Activated T-cell treated with anti-CD3 and anti-CD28 coated beads for 48 hours (primary cell): ENCODE results near the gene DDAH2.

Source experiments
- DNase-seq: peaks from one replicate; pipeline ENCODE4 v3.0.0-alpha.2; 2020; ENCODE audit warnings: low read depth

DDAH2 gene, protein sequence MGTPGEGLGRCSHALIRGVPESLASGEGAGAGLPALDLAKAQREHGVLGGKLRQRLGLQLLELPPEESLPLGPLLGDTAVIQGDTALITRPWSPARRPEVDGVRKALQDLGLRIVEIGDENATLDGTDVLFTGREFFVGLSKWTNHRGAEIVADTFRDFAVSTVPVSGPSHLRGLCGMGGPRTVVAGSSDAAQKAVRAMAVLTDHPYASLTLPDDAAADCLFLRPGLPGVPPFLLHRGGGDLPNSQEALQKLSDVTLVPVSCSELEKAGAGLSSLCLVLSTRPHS

DNA sequence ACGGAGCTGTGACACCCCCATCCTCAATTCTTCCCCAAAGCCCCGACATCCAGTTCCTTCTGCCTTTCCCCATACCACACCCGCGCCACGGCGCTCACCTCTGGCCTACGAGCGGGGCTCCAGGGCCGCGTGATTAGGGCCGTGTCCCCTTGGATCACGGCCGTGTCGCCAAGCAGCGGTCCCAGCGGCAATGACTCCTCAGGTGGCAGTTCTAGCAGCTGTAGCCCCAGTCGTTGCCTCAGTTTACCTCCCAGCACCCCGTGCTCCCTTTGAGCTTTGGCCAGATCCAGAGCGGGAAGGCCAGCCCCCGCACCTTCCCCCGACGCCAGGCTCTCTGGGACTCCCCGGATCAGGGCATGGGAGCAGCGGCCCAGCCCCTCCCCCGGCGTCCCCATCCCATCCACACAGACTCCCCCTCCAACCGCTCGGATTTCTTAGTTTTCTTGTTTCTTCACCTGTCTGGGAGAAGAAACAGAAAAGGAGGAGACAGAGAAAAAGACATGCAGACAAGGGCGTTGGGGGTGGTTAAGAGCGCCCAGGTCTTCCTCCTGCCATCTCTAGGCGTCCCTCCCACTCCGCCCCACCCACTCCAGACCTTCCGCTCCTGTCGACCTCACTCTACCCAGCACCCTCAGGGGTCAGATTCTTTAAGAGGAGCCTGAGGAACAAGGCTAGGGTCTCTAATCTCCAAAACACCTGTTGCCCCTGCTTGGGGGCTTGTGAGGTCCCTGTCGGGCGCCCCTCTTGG lies at the start of gene DDAH2:
Gene DDAH2, minus strand, starts transcription at position 533 of the 748 bp plus-strand sequence. Its CDS starts 138 bp downstream, at position 395.
- DNase-seq: no peak

DNA sequence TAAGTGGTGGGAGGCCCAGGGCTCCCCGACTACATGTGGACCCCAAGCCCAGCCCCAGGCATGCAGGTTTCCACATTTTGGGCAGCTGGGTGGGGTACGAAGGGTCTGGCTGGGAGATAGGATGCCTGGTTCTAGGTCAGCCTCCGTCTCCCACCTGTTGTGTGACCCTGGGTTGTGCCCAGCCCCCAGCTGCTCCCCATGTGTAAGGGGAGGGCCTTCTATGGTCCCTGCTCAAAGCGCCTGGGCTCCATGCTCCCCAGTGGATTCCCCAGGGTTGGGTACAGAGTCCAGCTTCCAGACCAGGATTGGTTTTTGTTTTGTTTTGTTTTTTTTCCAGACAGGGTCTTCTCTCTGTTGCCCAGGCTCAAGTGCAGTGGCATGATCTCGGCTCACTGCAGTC lies 49.1 kb upstream of the DDAH2 start:
- no peak for DNase-seq

DNA sequence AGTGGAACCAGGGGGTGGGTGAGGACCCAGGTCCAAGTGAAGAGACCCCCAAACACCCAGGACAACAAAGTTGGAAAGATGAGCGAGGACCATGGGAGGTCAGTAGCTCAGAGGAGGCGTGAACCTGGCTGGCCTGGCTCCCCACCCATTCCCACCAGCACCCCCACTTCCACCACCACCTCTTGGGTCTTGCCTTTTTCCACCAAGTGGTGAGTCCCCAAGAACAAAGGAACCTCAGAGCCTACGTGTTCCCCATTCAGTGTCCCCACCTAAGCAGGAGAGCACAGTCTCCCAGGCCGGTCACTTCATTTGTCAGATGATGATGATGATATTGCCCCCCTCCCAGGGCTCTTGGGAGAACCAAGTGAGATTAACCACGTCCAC lies 48.6 kb upstream of the DDAH2 start:
- no peak for DNase-seq

DNA sequence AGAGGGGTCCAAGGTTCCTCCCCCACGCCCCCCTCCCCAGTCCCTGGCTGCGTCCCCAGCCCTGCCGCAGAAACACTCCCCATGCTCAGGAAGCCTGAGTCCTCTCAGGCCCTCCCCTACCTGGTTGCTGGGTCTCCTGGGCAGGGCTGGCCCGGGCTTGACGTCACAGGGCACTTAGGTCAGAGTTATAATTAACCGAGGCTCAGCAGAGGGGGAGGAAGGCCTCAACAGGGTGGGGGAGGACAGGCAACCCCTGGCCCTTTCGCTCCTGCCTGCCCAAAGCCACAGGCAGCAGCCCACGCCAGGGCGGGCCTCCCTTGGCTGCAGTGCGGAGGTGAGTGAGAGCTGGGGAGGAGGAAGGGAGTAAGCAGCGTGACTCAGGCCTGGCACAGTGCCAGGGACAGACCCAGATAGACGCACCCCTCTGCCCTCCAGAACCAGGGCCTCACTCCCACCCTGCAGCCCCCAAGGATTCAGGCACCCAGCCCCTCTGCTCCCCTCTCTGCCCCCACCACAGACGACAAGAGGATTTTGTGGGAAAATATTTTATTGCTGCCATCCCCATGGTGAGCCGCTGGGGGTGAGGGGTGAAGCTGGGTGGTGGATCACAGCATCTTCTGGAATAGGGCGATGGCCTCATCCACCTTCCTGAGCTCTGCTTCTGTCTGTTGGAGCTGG lies 48.0 kb upstream of the DDAH2 start, which contains the start of gene VWA7:
Gene VWA7, minus strand, starts transcription at position 340 of the 678 bp plus-strand sequence. CDS start 549 bp downstream, outside the sequence.
- DNase-seq: peak; percentile 75

DNA sequence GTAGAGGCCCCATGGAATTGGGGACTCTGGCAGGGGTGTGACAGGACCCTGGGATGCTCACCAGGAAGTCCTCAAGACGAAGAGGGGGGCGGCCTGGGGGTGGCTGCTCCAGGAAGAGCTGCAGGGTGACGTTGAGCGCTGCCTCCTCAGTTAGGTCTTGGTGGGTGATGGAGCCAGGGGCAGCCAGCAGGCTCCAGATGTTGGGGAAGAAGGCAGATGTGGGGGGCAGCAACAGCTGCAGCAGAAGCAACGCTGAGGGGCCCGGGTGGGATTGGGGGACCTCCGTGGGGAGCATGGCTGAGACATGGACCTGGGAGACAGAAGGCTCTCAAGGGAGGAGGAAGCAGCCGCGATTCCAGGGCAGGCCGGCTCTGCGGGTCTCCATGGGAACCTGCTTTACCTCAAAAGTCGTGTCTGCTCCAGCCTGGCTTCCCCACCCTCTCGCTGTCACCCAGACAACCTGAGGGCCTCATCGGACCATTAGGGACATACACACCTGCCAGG lies 47.4 kb upstream of the DDAH2 start:
- DNase-seq: no peak

DNA sequence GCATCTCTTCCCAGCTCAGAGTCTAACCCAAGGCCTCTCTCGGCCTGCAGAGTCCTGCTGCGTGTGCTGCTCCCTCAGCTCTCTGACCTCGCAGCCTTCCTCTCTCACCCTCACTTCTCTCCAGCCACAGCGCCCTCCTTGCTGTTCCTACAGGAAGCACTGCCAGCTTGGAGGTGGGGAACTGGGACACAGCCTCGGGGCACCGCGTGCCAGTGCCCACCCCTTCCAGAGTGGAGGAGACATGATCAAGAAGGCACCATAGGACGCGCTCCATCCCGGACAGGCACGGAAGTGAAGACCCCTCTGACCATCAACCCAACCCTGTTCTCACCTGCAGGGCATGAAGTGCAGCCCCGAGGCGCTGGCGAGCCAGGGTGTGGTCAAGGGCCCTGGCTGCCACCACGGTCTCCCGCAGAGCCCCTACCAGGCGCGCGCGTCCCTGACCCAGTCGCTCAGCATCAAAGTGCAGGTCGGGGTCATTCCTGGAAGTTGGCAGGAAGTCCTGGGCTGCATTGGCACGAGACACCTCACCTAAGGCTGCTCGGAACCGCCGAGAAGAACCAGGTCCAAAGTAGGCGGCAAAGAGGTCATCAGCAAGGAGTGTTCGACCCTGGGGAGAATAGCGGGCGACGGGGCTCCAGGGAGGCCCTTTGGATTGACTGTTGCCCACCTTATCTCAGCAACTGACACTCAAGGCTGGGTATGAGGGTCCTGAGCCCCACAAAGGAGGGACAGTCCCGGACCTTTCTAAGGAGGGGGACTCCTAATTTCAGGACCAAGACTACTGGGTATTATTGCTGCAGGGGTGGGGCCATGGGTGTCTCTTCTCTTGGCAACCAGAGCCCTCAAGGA lies 46.8 kb upstream of the DDAH2 start:
- DNase-seq: no peak

DNA sequence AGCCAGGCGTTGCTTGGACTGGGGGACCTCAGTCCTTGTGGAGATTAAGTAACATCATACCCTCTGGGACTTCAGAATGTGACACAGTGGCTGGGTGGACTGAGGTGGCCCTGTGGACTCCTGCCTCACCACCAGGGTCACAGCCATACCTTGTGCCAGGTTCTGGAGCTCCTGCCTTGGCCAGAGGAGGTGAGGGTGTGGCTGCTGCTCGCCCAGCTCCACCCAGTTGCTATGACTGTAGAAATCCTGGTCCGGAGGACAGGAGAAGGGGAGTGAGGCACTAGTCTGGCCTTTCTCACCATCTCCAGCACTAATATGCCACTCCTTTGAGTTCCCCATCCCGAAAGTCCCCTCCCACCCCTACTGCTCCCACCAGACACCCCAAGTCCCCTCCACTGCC lies 46.1 kb upstream of the DDAH2 start:
- no peak for DNase-seq

DNA sequence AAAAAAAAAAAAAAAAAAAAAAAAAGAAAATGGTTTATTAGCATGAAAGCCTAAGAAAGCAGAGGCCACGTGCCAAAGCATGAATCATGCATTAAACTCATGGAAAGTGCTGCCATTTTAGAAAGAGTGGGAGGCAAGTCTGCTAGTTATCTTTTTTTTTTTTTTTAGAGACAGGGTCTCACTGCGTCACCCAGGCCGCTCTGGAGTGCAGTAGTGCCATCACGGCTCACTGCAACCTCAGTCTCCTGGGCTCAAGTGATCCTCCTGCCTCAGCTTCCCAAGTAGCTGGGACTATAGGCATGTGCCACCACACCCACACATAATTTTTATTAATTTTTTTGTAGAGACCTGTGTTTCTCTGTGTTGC lies 42.9 kb upstream of the DDAH2 start:
- no peak for DNase-seq

DNA sequence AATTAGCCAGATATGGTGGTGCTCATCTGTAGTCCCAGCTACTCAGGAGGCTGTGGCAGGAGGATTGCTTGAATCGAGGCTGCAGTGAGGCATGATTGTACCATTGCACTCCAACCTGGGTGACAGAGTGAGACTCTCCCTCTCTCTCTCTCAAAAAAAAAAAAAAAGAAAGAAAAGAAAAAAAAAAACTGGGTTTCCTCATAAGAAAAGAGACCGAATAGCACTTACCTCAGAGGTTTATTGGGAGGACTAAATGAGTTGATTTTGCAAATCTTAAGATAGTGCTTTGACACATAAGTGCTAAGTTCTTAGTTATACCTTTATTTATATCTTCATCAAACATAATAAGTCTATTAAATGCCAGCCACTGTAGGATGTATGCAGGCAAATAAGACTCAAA lies 41.8 kb upstream of the DDAH2 start:
- no peak for DNase-seq

DNA sequence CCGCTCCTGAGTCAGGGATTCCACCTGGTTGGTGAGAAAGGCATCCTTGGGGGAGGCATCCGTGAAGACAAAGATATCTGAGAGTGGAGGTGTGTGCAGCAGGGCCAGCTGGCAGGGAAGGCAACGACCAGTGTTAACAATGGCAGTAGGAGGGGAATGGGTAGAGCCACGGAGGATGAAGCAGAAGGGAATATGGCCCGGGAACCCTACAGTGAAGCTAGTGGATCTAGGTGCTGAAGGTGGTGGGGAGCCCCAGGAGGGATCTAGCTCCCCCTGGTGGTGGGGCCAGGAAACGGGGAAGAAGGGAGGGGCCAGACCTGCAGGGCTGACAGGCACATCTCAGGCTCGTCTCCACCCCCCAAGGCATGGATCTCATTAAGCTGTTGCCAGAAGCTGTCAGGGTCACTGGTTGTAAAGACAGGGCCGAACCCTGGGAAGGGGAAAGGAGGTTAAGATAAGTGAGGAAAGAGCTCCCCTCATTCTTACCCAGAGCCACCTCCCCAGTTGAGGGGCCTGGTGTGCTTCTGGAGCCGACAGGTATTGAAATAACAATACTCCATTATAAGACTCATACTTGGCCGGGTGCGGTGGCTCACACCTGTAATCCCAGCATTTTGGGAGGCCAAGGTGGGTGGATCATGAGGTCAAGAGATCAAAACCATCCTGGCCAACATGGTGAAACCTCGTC lies 40.7 kb upstream of the DDAH2 start:
- DNase-seq: peak; percentile 81

DNA sequence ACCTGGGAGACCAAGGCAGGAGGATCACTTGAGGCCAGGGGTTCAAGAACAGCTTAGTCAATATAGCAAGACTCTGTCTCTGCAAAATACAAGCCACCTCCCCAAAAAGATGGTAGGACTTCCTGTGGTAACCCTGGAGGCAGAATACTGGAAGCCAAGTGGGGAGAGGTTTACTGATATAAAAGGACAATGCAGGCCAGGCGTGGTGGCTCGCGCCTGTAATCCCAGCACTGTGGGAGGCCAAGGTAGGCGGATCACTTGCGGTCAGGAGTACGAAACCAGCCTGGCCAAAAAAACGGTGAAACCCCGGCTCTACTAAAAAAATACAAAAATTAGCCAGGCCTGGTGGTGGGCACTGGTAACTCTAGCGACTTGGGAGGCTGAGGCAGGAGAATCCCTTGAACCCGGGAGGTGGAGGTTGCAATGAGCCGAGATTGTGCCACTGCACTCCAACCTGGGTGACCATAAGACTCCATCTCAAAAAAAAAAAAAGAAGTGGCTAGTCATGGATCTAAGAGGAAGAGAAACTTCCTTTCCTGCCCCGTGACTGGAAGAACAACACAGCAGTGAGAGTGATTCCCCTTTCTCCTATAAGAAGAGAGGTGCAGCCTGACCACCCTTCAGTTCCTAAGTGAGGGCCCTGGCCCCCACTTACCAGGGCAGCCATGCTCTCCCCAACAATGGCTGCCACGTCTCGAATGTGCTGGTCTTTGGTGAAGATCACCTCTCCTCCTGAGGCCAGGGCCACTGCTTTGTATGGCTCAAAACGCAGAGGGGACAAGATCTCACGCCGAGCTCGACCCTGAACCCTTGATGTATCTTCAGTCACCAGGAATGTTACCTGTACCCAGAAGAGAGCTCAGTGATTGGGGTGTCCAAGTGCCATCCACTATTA lies 39.5 kb upstream of the DDAH2 start:
- DNase-seq: no peak

DNA sequence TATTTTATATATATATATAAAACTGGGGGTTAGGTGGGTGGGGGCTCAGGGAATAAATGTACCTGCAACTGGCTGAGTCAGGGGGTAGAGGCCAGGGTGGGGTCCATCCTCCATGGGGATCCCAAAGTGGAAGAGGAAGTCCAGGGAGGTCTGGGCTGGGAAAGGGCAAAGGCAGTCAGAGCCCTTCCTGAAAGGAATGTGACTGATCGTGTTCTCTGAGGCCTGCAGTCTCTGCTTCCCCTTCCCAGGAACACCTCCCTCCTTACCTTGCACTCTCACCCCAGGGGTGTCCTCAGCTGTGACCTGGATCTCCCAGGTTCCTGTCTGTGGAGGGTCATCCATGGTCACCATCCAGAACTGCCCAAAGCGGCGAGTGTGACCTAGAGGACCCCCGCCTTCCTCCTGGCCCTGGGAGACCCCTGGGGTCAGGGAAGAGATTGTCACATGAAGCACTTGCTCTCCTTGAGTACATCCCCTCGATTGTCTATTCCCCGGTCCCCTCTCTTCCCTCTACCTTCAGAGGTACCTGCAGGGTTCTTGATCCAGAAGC lies 38.1 kb upstream of the DDAH2 start:
- no peak for DNase-seq

DNA sequence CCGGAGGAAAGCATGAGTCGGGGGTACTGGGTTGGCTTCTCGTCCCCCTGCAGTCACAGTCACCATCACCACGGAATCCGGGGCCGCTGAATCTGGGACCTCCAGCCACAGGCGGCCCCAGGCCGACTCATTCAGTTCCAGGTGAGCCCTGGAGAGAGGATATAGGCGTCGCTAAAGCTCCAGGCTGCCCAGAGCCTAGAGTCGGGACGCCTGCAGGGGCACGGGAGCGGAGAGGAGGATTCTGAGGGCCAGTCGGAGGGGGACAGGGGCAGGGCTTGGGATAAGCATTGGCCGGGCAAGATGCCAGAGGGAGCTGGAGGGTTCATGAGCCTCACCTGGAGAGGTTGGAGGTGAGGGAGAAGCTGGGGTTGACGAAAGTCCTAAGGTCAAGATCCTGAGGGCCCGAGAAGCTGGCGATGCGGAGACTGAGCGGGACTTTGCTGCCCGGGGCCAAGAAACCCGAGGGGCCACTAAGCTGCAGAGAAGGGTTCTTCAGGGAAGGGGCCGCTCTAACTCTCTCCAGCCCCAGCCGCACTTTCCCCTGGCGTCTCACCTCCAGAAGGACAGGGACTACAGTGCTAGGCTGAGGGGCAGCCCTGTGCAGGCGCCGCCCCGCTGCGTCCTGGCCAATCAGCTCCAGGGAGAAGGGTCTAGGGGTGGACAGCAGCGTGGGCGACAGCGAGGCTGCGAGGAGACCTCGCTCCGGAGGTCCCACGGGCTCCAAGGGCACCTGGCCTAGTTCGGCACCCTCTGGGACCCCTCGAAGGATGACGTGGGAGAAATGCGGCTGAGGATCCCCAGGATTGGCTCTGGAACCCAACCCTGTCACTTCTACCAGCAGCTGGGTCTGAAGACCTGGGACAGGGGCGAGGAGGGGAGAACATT lies 37.1 kb upstream of the DDAH2 start:
- no peak for DNase-seq

DNA sequence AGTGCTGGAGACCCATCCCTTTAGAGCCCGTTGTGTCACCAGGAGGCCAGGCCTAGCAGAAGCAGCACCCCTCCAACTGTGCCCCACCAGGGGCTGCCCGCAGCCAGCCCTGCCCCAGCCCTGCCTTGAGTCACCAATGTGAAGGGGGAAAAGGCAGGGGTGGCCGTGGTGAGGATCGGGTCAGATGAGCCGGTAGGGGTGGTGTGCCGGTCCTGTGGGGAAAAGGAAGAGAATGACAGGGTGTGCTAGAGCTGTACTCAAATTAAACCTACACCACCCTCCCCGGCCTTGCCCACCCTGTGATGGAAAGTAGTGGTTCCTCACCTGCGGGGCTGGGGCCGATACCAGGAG lies 36.4 kb upstream of the DDAH2 start:
- no peak for DNase-seq

DNA sequence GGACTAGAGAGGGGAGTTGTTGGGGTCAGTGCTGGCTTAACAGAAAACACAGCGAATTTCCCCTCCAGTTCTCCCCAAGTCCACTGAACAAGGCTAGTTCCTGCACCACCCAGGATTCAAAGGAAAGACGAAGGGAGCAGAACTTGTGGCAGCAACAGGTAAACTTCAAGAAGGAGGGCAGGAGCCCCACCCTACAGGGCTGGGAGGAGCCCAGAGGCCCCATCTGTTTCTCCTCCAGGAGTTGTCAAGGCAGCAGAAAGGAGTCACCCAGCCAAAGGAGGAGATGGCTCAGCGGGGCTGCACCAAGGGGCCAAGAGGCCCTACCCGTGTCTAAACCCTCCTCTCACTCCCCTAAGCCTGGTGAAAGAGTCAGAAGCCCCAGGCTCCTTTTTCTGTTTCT lies 35.1 kb upstream of the DDAH2 start:
- no peak for DNase-seq

DNA sequence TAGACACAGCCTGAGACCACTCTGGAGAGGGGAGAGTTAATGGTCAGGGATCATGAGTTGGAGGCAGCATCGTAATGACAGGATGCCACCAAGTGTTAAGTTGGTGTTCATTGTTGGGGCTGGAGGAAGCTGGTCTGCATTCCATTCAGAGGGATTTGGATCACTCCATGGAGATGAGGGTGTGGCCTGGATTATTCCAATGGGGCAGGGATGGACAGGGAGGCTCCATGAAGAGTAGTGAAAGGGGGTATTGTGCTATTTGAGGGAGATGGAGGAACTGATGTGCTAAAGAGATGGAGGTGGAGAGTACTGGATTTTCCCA lies 34.5 kb upstream of the DDAH2 start:
- no peak for DNase-seq

DNA sequence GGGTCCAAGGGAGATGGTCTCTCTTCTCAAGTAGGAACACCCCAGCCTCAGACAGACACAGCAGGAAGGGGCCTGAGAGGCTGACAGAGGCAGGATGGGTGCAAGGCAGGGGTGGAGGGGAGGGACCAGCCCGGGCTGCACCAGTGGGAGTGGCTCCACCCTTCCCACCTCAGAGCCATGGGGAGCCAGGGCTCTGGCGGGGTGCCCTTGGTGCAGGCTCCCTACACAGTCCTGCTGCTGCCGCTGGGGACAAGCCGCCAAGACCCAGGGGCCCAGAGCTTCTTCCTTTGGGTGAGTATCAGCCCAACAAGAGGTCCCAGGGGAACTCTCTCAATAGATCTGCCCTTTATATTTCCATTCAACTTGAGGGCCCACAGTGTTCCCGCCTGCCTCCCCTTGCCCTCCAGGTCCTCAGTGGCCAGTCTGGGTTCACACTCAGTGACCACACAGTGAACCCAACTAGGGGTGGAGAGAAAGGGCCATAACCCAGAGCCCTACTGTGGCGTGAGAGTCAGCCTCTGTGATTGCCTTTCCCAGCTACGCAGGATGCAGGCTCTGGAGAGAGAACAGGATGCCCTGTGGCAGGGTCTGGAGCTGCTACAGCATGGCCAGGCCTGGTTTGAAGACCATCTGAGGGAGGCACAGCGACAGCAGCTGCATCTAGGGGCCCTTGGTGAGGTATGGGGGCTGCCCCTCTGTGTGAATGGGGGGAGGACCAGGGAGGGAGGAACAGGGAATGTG lies 33.9 kb upstream of the DDAH2 start:
- DNase-seq: no peak

DNA sequence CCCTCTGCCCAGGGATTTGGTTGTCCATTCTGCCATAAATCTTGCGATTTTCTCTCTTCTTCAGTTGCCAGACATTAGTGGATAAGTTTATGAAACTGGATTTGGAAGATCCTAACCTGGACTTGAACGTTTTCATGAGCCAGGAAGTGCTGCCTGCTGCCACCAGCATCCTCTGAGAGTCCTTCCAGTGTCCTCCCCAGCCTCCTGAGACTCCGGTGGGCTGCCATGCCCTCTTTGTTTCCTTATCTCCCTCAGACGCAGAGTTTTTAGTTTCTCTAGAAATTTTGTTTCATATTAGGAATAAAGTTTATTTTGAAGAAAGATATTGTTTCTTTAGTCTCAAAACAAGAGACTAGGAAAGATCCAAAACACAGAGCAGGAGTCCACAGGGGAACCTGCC lies 33.3 kb upstream of the DDAH2 start, which contains the start of gene SAPCD1:
Gene SAPCD1, plus strand, starts transcription at position 301 of the 400 bp plus-strand sequence. CDS start 399 bp downstream, outside the sequence.
- DNase-seq: no peak
